Stomach (tissue), 9 donors: ENCODE data around the gene SLC24A3. TPM values are rescaled to one million over a fixed set of nuclear protein-coding genes. Genes with fewer than 3 reads are reported as not detected.

Experiments
- DNase-seq, 2 donors: peaks; one replicate each; pipeline versions ENCODE4 v3.0.0 to v3.0.0-alpha.2; 2013 to 2019
- H3K27ac ChIP-seq, 5 donors: fragments of 200-600 bp in 4 of 5; sonication (generic) in 4 of 5; one replicate each; pipeline ENCODE4 v1.5.1; 2013 to 2019; ENCODE audit warnings: mild to moderate bottlenecking in 1 of 5, moderate library complexity in 1 of 5
- H3K27me3 ChIP-seq, 3 donors: fragments of 200-600 bp; sonication (generic); one replicate each; pipeline ENCODE4 v1.5.1; 2017 to 2019; ENCODE audit warnings: mixed run types in 1 of 3
- H3K36me3 ChIP-seq, 4 donors: fragments of 200-600 bp; sonication (generic); 1 replicate in 3 of 4; 2 replicates in 1 of 4; pipeline ENCODE4 v1.5.1; 2016 to 2019
- H3K4me1 ChIP-seq, 4 donors: fragments of 200-600 bp; sonication (generic); one replicate each; pipeline ENCODE4 v1.5.1; 2016 to 2019
- H3K4me3 ChIP-seq, 4 donors: fragments of 200-600 bp; sonication (generic) in 3 of 4; one replicate each; pipeline ENCODE4 v1.5.1; 2016 to 2019; ENCODE audit warnings: mild to moderate bottlenecking in 1 of 4
- H3K9me3 ChIP-seq, 4 donors: fragments of 200-600 bp; sonication (generic); one replicate each; pipeline ENCODE4 v1.5.1; 2016 to 2019
- CTCF ChIP-seq, 7 experiments: fragments of 450-650 bp in 4 of 7; fragments of 200-600 bp in 3 of 7; sonication (generic) in 3 of 7; IDR thresholded peaks; one replicate each; pipeline ENCODE4 v1.5.1; 2016 to 2019; ENCODE audit warnings: antibody characterized with exemption in 7 of 7, control low read depth in 2 of 7, mild to moderate bottlenecking in 1 of 7
- EP300 ChIP-seq: sonication (generic); formaldehyde crosslinking; IDR thresholded peaks from one replicate; pipeline ENCODE4 v1.6.1; 2017; ENCODE audit warnings: antibody characterized with exemption
- POLR2A ChIP-seq, 4 donors: fragments of 450-650 bp; IDR thresholded peaks; one replicate each; pipeline ENCODE4 v1.6.1; 2016; ENCODE audit warnings: antibody characterized with exemption in 4 of 4, control low read depth in 2 of 4, mild to moderate bottlenecking in 1 of 4, moderate library complexity in 1 of 4
- POLR2AphosphoS5 ChIP-seq, 3 donors: sonication (generic); formaldehyde crosslinking; IDR thresholded peaks; one replicate each; pipeline ENCODE4 v1.6.1; 2016; ENCODE audit warnings: antibody characterized with exemption in 3 of 3
- WGBS, 5 donors: extraction: QIAGEN DNeasy Blood & Tissue Kit in 3 of 5; methylation state at CpG; one replicate each; pipeline versions ENCODE4 v1.1.5 to v1.1.7; 2013 to 2018; 5-methylcytosine and 5-hydroxymethylcytosine counted together
- intact Hi-C: fragments of 100-400 bp; cut with DNase I; formaldehyde crosslinking; loops from one replicate; pipeline ENCODE4 v1.15.1; 2023; ENCODE audit warnings: low total_unique reads
- polyA plus RNA-seq, 3 donors: library from polyadenylated mRNA; stranded (reverse); fragments of 200-250 nt; gene quantifications; one replicate each; pipeline ENCODE4 v1.2.3, GENCODE V29; 2013
- total RNA-seq, 5 donors: library from RNA; depleted of rRNA; stranded (reverse); fragments of >200 nt; gene quantifications; one replicate each; pipeline versions ENCODE4 v1.1.0 to v1.2.3, GENCODE V29; 2014 to 2016
- donor health status: healthy with polysubstance abuse.
- donor health status: Bipolar disorder and iron deficiency.
- donor health status: healthy.

Gene SLC24A3
- total and polyA plus RNA-seq, 8 donors = 1.8 to 9.0 (median 4.5) TPM

- Histone ChIP-seq H3K4me1 (peaks cover 0 to 11% (median 0%) of the 10 kb centered on the region in 4 donors), H3K27ac (no peak overlapping the region), H3K27me3 (no peaks in the 10 kb centered on the region), H3K36me3 (no peaks in the 10 kb centered on the region), H3K4me3 (no peak overlapping the region), H3K9me3 (no peaks in the 10 kb centered on the region)
- DNase-seq = no peak
- no peak for TF ChIP-seq EP300
- TF ChIP-seq POLR2AphosphoS5 (IDR thresholded peaks at IDR 0.05) = no peak
- TF ChIP-seq POLR2A (IDR thresholded peaks at IDR 0.05) = no peak
- TF ChIP-seq CTCF (IDR thresholded peaks at IDR 0.05) = no peak
- 81 to 89% (median 83%) methylated on average over 10 to 11 of the region's 11 CpGs for WGBS, 5 donors
- intact Hi-C loops = no loop called here
These were observed 78.8 kb downstream of the SLC24A3 start for GRCh38 chr20:19291024-19291817.

- DNase-seq = no peak
- no peaks in the 10 kb centered on the region for H3K27me3 ChIP-seq
- intact Hi-C loops = no loop called here
- no peaks in the 10 kb centered on the region for H3K36me3 ChIP-seq
- 83 to 100% (median 98%) methylated on average over 2 of the region's 2 CpGs for WGBS, 5 donors
- H3K9me3 ChIP-seq = no peaks in the 10 kb centered on the region
- H3K4me3 ChIP-seq = no peak overlapping the region
- peaks cover 0 to 11% (median 0%) of the 10 kb centered on the region in 4 donors for H3K4me1 ChIP-seq
- no peak for TF ChIP-seq POLR2A (IDR thresholded peaks at IDR 0.05)
- no peak for TF ChIP-seq CTCF (IDR thresholded peaks at IDR 0.05)
- TF ChIP-seq EP300 = no peak
- no peak for TF ChIP-seq POLR2AphosphoS5 (IDR thresholded peaks at IDR 0.05)
- no peak overlapping the region for H3K27ac ChIP-seq
These were observed 79.3 kb downstream of the SLC24A3 start for GRCh38 chr20:19291818-19292132.

- no peak for DNase-seq
- H3K27ac ChIP-seq = no peak overlapping the region
- intact Hi-C loops = no loop called here
- H3K4me3 ChIP-seq = no peak overlapping the region
- peaks cover 0 to 11% (median 0%) of the 10 kb centered on the region in 4 donors for H3K4me1 ChIP-seq
- H3K27me3 ChIP-seq = no peaks in the 10 kb centered on the region
- H3K36me3 ChIP-seq = no peaks in the 10 kb centered on the region
- no peak for TF ChIP-seq POLR2AphosphoS5 (IDR thresholded peaks at IDR 0.05)
- no peaks in the 10 kb centered on the region for H3K9me3 ChIP-seq
- 86 to 92% (median 89%) methylated on average over 7 of the region's 7 CpGs for WGBS, 5 donors
These were observed 79.8 kb downstream of the SLC24A3 start for GRCh38 chr20:19292254-19292653.

- intact Hi-C loops = no loop called here
- 62 to 80% (median 73%) methylated on average over 2 of the region's 2 CpGs for WGBS, 5 donors
These were observed 82.6 kb downstream of the SLC24A3 start for GRCh38 chr20:19295076-19295475.

More at GRCh38 chr20:19295076-19295475, 82.6 kb downstream of the SLC24A3 start:
- H3K4me3 ChIP-seq = no peak overlapping the region
- peaks cover 0 to 11% (median 0%) of the 10 kb centered on the region in 4 donors for H3K4me1 ChIP-seq
- H3K27ac ChIP-seq = no peak overlapping the region
- H3K36me3 ChIP-seq = no peaks in the 10 kb centered on the region
- no peaks in the 10 kb centered on the region for H3K27me3 ChIP-seq
- H3K9me3 ChIP-seq = peaks cover 0 to 2% (median 0%) of the 10 kb centered on the region in 4 donors
- TF ChIP-seq POLR2AphosphoS5 (IDR thresholded peaks at IDR 0.05) (no peak), CTCF (IDR thresholded peaks at IDR 0.05) (no peak), POLR2A (IDR thresholded peaks at IDR 0.05) (no peak), EP300 (no peak)
- DNase-seq = no peak
